ENCODE measurements around the gene UHRF1.

DNA sequence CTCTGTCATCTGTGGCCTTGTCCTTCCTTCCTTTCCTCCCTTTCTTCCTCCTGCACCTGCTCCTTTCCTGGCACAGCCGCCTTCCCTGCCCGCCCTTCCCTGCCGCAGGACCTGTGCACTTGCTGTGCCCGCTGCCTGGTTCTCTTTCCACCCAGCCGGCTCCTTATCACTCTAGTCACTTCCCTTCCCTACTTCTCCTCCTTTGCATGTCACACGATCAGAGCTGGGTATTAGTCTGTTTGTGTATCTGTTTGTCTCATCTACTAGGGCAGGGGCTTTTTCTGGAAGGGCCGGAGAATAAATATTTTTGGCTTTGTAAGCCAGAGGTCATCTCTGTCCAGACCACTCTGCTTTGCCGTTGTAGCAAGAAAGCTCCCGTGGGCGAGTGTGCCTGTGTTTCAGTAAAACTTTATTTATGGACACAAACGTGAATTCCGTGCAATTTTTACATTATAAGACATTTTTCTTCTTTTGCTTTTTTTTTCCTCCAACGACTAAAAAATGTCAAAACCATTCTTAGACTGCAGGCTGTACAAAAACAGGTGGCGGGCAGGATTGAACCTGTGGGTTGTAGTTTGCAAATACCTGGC, 65.7 kb downstream of the UHRF1 start:
- TF ChIP-seq, protein P1, sequence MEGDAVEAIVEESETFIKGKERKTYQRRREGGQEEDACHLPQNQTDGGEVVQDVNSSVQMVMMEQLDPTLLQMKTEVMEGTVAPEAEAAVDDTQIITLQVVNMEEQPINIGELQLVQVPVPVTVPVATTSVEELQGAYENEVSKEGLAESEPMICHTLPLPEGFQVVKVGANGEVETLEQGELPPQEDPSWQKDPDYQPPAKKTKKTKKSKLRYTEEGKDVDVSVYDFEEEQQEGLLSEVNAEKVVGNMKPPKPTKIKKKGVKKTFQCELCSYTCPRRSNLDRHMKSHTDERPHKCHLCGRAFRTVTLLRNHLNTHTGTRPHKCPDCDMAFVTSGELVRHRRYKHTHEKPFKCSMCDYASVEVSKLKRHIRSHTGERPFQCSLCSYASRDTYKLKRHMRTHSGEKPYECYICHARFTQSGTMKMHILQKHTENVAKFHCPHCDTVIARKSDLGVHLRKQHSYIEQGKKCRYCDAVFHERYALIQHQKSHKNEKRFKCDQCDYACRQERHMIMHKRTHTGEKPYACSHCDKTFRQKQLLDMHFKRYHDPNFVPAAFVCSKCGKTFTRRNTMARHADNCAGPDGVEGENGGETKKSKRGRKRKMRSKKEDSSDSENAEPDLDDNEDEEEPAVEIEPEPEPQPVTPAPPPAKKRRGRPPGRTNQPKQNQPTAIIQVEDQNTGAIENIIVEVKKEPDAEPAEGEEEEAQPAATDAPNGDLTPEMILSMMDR (IDR thresholded peaks at IDR 0.05; ENCODE audit: low read depth, low read length) = no peak
- no peak for TF ChIP-seq EZH2phosphoT487 (IDR thresholded peaks at IDR 0.05; ENCODE audit: low read depth)
